ENCODE results near the gene FHOD1. TPM values are rescaled to one million over a fixed set of nuclear protein-coding genes. Genes with fewer than 3 reads are reported as not detected.

Gene FHOD1
- total RNA-seq, 1 donor from 2014 or later = 10.1 TPM

DNA sequence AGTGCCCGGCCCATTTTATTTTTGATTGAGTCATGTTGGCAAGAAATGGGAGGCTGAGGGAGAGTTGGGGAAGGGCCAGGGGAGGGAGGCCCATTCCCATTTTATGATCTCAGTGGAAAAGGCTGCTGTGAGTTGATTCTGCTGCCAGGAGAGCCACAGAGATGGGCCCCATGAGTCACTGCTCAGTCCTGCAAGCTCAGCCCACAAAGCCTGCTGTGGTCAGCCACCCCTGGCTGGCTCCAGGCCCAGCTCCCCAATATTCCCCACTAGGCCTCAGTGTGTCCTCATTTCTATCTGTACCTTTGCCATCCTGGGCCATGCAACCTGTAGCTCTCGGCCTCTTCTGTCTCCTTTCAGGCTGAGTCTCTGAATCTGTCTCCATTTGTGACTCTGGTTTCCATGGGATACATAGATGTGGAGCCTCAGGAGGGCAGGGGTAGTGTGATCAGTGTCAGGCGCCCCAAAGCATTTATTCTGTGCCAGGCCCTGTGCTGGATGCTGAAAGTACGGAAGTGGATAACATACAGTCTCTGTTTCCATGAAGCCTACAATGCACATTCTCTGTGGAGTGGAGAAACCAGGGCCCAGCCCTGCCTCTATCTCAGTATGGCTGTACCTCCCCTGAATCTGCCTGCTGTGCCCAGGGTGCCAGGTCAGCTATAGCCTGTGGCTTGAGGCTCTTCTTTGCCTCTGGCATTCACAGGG lies 30.2 kb upstream of the FHOD1 start:
- no peak for DNase-seq

GRCh38 chr16:67275321-67275720 lies 28.0 kb upstream of the FHOD1 start:
- no peak for DNase-seq

DNA sequence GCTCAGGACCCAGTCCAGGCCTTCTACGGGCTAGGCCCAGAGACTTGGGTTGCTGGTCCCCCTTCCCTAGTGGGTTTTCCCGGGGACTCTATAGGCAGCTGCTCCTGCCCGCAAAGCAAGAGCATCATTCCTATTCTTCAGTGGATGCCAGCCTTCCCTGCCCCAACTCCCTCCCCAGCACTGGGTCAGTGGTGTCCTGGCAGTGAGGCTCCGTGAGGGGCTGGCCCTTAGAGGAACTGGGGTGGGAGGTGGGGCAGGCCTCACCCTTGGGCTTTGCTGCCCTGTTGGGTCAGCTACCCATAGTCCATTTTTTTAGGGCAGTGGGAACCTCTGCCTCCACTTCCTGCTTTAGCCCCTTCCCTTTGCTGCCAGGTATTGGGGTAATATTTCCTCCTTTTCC lies 24.2 kb upstream of the FHOD1 start:
- DNase-seq = no peak

- DNase-seq = no peak
Observed at GRCh38 chr16:67270931-67271338, 23.7 kb upstream of the FHOD1 start.

- no peak for DNase-seq
Observed at GRCh38 chr16:67269766-67270165, 22.5 kb upstream of the FHOD1 start.

DNA sequence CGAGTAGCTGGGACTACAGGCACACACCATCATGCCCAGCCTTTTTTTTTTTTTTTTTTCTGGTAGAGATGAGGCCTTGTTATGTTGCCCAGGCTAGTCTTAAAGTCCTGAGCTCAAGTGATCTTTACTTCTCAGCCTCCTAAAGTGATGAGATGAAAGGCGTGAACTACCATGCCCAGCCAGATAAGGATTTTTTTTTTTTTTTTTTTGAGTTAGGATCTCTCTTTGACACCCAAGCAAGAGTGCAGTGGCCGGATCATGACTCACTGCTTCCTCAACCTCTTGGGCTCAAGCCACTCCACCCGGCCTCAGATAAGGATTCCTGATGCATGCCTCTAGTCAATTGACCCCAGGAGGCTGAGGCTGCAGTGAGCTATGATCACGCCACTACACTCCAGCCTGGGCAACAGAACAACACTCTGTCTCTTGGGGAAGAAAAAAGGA lies 20.9 kb upstream of the FHOD1 start:
- no peak for DNase-seq

- no peak for DNase-seq
Observed at GRCh38 chr16:67265834-67266233, 18.6 kb upstream of the FHOD1 start.

GRCh38 chr16:67264866-67265265 lies 17.6 kb upstream of the FHOD1 start:
- no peak for DNase-seq

GRCh38 chr16:67264277-67264676 lies 17.0 kb upstream of the FHOD1 start:
- no peak for DNase-seq

DNA sequence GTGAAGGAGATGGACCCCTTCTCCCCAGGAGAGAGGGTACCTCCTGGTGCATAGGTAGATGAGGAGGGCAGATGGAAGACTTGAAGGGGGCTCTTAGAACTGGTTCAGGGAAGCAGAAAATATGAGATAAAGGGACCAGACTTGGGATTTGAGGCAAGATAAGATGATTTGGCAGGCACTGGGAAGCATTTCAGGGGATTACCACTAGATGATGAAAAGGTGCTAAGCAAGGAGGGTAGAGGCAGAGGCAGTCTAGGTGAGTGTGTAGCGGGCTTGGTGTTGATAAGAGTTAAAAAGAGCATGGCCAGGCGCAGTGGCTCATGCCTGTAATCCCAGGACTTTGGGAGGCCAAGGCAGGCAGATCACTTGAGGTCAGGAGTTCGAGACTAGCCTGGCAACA lies 15.9 kb upstream of the FHOD1 start:
- no peak for DNase-seq

GRCh38 chr16:67260426-67261063 lies 13.3 kb upstream of the FHOD1 start:
- peak; percentile 62 for DNase-seq

DNA sequence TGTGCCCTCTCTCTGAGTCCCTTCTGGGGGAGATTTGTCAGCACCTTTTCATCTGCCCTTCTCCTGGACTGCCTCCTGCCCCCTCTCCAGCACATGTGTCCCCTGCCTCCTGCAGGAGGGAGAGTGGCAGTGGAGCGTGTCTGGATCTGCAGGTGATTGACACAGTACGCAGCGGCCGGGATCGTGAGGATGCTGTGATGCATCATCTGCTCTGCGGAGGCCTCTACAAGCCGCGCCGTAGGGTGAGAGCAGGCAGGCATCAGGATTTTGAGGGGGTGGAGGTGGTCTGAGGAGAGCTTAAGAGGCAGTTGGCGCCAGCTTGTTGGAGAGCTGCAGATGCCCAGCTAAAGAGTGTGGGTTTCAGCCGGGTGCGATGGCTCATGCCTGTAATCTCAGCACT lies 12.4 kb upstream of the FHOD1 start:
- no peak for DNase-seq

DNA sequence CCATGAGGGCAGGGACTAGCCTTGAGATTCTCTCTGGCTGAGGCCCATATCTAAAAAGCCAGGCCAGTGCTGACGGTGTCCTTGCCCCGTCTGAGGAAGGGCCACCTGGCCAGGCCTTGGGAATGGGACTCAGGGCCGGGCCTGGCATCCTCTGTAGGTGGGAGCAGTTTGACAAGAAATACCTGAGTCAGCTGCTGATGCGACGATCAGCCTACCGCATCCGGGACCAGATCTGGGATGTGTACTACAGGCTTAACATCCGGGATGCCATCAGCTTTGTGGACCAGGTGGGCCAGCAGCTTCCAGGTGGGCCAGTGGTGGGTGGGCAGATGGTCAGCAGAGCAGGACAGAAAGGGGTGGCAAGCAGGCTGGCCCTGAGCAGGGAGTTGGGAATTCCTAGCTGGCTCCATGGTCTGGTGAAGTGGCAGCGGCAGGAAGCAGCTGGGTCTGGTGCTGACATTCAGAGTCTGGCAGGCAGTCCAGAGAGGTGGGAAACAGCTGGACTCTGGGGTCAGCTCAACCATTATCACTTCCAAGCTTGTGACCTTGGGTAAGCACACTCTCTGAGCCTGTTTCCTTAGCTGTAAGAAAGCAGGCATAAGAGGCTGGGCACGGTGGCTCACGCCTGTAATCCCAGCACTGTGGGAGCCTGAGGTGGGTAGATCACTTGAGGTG lies 11.0 kb upstream of the FHOD1 start:
- DNase-seq = no peak

GRCh38 chr16:67257486-67258160 lies 10.3 kb upstream of the FHOD1 start:
- no peak for DNase-seq

DNA sequence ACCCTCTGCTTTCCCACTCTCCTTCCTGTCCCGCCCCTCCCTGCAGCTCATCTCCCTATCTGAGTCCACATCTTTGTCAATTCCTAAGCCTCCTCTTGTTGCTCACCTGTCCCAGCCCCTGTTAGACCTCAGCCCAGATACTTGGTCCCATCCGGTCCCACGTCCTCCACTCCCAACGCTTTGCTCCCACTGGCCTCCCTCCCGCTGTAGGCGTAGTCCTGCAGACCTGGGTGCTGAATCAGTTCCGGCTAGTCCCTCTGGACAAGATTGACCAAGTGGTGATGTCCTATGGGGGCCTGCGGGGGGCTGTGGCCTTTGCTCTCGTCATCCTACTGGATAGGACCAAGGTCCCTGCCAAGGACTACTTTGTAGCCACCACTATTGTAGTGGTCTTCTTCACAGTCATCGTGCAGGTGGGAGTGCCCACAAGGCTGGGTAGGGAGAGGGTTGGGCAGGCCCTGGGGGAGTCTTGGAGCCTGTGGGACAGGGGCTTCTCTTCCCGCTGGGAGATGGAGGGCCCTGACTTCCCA lies 9.5 kb upstream of the FHOD1 start:
- DNase-seq = no peak

DNA sequence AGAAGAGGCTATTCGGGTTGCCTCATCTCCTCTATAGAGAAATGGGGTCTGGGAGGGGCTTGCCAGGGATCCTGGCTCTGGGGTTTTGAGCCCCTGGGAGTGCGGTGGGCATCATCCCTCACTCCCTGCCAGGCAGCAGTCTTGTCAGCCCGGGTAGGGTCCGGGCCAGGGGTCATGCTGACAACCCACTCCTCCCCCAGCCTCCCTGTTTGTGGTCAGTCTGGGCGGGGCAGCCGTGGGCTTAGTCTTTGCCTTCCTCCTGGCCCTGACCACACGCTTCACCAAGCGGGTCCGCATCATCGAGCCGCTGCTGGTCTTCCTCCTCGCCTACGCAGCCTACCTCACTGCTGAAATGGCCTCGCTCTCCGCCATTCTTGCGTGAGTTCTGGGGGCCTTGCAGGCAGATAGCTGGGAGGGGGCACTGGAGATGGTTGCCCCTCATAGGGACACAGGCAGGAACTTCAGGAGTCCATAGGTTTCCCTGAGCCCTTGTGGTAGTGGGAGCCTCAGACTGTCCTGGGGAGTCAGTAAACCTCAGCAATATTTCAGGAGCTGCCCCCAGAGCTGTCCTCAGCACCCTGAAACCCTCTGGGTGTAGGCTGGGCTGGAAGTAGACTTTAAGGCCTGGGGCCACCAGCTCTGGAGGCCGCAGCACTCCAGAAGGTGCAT lies 8.4 kb upstream of the FHOD1 start:
- no peak for DNase-seq

- no peak for DNase-seq
Observed at GRCh38 chr16:67254801-67255552, 7.7 kb upstream of the FHOD1 start.

DNA sequence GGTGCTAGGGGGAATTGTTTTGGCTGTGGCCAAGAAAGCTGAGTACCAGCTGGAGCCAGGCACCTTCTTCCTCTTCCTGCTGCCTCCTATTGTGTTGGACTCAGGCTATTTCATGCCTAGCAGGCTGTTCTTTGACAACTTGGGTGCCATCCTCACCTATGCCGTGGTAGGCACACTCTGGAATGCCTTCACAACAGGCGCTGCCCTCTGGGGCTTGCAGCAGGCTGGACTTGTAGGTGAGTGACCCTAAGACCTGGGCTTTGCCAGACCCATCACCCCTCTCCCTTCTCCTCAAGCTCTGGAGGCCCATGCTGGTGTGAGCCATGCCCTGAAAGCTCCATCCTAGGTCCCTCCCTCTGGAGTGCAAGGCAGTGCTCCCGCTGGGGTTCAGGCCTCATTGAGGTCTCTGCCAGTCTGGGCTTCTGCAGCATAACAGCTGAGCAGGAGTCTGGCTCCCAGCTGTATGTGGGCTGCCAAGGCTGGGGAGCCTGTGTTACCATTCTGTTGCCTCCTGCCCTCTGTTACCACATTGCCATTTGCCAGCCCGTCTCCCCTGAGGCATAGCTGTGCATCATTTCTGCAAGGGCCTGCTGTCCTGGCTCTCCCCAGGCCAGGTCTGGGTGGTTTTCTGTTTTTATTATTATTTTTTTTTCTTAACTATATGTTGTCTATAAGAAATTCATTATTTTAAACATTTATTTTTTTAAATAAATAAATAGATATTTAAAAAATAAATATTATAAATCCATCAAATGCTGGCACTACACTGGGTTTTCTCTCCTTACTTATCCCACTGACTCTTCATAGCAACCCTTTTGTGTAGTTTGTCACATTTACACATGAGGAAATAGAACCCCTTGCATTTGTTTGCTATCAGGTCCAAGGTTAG lies 5.6 kb upstream of the FHOD1 start:
- peak; percentile 38 for DNase-seq

DNA sequence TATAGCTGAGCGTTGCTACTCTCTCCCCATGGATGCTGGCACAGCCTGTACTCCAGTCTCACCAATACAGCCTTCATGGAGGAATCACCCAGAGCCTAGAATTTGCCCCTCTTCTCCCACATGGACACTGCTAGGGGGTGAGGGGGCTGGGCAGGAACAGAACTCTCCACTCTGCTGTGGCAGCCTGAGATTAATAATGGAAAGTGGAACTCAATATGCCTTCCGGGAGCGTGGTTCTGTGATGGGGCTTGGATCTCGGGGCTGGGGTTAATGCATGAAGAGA lies 2.7 kb upstream of the FHOD1 start:
- DNase-seq = no peak

Data from tongue (tissue), 2 donors.